NCI-H2081 (cell line): Measurements from ENCODE around the gene LEF1.

Source experiments
- DNase-seq, 2 experiments: peaks; one replicate each; lab custom pipeline; 2025; lab: John Stamatoyannopoulos, UW

LEF1 gene

GRCh38 chr4:108148316-108148715 lies 20.4 kb downstream of the LEF1 start:
- DNase-seq, result no peak

- no peak for DNase-seq
These were observed 21.9 kb downstream of the LEF1 start for GRCh38 chr4:108146819-108147218.

DNA sequence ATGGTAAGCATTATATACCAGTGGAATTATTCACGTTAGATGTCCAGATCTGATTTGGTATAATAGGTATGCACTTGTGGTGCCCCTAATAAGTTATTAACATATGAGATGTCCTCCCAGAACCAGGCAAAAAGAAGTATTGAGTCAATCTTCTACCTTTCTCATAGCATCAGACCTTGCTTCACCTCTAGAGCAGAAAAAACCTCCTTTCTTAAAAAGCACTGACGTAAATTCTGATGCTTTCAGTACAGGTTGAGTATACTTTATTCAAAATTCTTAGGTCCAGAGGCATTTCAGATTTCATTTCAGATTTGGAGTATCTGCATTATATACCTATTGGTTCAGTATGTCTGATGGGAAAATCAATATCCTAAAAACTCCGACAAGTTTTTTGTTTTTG lies 22.4 kb downstream of the LEF1 start:
- DNase-seq, result no peak

GRCh38 chr4:108144451-108144850 lies 24.3 kb downstream of the LEF1 start:
- DNase-seq, result no peak

DNA sequence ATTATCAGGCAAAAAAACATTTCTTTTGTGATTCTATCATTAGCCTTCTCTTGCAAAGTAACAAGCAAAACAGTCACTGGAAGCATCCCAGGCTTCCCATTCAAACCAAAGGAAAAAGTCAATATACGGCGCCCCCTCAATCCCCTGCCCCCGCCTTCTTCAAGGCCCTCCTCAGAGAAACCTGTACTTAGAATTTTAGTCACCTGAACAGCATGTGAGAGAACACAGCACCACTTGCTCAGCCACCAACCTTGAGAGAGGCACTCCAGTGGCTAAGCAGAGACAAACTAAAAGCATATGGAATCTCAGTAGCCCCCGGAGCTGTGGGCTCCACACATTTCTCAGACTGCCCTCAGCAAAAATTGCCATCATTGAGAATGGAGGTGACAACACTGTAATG lies 25.2 kb downstream of the LEF1 start:
- DNase-seq, result no peak

DNA sequence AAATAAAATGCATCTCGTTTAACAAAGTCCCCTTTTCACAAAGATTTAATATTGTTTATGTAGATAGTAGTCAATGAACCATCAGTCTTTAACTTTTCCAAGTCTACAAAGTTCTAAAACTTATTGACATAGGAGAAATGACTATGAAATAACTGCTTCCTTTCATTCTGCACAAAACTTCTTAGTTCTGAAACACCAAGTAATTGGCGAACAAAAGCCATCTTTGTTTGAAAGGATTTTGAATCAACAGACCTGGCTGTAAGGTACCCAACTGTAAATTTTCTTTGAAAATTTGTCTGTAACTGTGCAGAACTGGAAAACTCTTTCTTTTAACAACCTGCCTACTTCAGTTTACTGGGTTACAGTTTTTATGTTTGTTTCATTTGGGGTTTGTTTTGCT lies 25.9 kb downstream of the LEF1 start:
- DNase-seq, result no peak

- DNase-seq, result peak; percentile 68 to 87
These were observed 27.4 kb downstream of the LEF1 start for GRCh38 chr4:108141213-108141950.

DNA sequence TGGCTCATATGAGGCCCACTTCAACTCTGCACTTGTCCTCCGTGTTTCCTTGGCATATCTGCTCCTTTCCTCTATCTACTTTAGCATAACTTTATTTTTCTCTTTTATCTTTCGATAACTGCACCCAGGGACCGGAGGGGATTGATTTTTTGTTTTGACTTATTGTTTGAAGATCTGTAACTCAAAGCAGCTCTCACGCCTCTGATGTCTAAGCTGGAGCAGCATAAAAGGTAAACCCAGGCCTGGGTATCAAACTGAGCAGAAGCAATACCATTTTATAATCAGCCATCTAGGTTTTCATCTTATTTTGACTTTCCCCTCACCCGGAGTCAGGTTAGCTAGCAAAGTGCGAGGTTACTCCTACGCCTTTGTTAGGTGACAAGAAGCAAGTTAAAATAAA lies 28.4 kb downstream of the LEF1 start:
- DNase-seq, result no peak

DNA sequence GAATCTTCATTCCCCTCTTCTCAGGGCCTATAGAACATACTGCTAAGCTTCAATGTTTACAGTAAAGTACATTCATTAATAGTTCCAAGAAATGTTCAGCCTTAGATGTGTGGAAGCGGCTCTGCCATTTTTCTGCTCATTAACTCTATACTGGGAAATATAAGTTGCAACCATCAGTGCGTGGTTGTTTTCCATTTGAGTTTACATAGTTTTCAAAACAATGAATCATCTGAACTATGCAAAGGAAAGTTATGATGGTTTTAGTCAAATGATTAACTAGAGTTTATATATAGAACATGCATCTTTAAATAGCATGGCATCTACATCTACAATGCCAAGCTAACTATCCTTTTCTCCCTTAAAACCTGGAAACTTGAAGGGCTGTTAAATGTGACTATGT lies 29.6 kb downstream of the LEF1 start:
- no peak for DNase-seq

DNA sequence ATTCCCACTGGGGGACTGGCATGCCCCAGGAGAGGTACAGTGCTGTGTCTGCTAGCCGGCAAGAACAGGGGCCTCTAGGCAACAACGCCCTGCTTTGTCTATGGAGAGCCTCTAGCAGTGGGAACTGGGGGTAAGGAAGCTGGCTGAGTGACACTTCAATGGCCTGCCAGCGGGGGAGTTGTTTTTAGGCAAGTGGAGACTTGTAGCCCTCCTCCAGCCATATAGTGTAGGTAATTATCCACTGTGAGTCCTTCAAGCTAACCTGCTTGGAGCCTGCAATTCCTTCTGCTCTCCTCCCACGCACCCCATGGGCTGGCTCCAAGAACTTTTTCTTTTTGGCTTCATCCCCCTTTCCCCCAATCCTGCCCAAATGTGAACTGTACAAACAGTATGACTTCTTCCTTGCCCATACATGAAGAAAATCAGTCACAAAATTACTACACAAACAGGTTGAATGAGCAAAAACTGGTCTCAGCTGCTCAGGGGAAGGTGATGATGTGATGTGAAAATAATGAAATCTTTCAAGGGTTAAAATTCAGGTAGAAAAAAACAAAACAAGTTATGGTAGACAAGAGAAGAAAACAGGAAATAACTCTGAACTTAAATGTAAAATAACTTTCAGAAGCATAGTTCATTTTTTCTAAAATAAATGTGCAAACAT lies 33.1 kb downstream of the LEF1 start:
- peak; percentile 16 to 57 for DNase-seq

DNA sequence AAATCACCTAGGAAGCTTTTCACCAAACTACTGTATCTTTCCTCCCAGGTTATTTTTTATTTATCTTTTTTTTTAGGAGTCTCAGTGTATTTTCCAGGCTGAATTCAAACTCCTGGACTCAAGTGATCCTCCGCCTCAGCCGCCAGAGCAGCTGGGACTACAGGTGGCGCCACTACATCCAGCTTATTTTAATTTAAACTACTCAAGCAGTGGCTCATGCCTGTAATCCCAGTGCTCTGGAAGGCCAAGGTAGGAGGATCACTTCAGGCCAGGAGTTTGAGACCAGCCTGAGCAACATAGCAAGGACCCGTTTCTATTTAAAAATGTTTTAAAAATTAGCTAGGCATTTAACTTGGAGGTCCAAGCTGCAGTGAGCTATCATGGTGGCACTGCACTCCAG lies 37.8 kb downstream of the LEF1 start:
- no peak for DNase-seq

DNA sequence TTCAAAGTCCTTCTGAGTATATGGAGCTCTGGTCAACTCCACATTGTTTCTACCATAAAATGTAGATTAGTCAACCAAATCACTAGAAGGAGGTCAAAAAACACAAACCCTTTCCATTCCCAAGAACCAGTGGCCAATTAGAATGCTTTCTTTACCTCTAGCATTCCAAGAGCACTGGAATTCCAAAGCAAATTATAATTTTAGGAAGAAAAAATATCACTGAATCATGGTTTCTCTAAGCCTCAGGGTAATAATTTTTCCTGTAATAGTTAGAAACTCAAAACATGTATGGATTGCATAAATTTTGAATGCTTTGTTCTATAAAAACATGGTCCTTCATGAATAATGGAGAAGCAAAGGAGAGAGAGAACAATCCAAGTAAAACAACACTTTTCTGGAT lies 39.5 kb downstream of the LEF1 start:
- DNase-seq, result no peak

DNA sequence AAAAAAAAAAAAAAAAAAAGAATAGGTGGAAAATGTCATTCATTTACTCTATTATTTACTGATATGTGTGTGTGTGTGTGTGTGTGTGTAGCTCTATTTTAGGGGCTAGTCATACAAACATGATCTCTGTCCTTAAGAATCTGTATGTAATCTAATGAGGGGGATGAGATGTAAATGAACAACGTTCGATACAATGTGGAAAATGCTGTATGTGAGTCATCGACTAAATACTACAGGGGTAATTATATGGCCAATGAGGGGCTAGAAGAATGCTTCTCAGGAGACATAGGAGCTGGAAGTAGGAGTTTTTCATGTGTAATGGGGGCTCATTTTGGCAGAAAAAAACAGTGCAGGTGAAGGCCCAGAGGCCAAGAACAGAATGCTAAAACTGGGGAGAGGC lies 41.9 kb downstream of the LEF1 start:
- no peak for DNase-seq

DNA sequence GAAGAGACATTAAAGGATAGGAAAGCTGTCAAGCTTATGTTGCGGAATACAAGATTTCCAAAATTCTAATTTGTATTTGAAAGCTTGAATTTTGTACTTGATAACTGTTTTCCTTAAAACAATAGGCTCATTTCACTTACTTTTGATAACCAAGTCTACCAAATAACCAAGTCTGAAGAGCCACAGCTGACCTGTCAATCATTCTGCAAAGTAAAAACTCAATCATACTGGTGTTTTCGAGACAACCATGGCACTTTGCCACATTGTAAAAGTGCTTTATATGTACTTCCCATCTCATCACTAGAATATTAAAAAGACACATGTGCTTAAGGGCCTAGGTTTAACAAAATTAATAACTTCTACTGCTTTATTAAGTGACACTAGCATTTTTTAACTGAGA lies 47.9 kb downstream of the LEF1 start:
- no peak for DNase-seq

DNA sequence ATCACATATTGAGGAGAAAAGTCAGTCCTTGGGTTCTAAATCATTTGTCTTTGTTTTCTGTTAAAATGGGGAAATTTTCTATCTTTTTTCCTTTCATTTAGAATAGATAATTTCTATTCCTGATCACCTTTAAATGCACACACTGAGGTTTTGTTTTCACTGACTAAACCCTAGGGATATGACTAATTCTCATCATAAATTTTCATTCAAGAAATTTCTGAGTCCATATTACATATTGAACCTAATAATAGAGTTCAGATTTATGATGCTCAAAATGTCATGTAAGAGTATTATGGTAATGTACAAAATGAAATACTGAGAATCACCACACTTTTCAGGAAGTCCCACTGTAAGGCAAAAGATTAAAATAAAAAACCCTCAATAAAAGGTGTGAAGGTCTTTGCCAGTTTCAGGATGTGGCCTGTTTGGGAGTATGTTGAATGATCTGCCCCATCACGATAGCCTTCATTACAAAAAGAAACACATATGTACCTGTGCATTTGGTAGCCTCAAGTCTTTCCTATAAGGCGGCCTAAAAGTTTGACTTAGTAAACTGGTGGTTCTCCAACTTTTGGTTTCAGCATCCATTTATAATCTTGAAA lies 49.4 kb downstream of the LEF1 start:
- DNase-seq, result no peak

DNA sequence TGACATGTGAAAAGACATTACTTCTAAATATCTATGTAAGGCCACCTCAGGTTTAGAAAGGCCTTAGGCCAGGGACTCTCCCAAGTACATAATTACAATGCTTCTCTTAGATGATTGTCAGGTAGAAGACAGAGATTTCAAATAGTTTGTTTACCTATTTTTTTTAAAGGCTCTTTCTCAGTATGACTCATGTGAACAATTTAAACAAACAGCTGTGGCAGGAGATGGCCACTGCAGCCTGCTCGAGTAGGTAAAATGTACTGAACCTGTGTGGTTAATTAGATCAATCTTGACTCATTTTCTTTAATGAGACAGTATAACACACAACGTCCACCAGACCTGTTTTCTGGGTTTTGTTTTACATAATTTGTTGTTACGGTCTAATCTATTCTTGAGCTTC lies 50.2 kb downstream of the LEF1 start:
- peak; percentile 12 to 61 for DNase-seq

- no peak for DNase-seq
These were observed 51.1 kb downstream of the LEF1 start for GRCh38 chr4:108117418-108118182.

DNA sequence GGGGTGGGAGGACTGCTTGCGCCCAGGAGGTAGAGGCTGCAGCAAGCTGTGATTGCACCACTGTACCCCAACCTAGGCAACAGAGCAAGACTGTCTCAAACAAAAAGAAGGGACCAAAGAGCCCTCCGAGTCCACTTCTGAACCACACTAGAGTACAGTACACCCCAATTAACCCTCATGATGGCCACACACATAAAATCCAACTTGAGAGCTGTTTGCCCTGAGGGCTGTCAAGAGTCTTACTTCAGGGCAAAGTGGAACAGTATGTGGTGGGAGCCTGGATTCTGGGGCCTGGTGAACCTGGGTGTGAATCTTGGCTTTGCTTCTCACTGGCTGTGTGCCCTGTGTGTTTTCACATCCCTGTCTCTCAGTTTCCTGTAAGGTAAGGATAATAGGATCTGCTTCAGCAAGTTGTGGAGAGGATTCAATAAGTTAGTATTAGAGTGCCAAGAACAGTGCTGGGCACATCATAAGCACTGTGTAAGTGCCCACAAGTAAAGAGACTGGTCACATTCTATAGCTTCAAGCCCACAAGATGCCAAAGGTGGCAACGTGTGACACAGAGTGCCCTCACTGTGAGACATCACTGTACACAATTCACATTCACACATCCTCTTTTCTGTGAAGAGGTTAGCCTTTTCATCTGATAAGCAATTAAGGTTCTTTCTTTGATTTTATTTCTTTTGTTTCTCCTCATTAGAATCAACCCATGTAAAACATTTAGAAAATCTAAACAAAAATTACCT lies 52.1 kb downstream of the LEF1 start:
- no peak for DNase-seq

DNA sequence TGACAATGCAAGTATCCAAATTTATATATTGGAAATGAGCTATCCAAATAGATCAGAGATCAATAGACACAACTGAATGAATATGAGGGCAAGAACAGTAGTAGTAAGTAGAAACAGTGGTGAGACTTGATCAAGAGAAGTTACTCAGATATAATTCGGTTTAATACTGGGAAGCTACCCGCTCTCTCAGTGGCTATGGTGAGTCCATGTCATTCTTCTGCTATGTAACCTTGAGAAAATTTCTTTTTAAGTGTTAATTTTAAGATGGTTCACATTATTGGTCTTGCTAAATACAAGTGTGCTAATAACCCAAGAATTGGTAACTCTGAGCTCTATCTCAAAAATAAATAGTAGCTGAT lies 53.6 kb downstream of the LEF1 start:
- no peak for DNase-seq

GRCh38 chr4:108114503-108114902 lies 54.2 kb downstream of the LEF1 start:
- no peak for DNase-seq

DNA sequence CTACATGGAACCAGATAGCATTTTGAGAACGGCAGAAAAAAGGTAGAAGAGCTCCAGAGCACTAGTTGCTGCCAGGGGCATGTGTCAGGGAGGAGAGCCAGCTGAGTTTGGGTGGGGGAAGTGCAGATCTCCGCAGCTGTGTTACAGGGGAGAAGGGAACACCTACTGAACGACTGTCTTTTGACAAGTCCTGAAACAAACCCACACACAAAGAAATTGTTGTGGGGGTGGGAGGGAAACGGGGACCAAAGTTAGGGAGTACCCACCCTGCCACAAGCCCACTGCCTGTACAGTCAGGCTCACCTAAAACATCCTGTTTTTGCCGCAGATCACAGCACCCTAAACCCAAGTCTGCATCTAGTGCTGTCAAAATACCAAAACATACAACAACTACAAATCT lies 55.5 kb downstream of the LEF1 start:
- no peak for DNase-seq

GRCh38 chr4:108111781-108112180 lies 57.0 kb downstream of the LEF1 start:
- DNase-seq, result no peak
